Bronchial epithelial cell (primary cell): ENCODE results near the gene MET. TPM values are rescaled to one million over a fixed set of nuclear protein-coding genes. Genes with fewer than 3 reads are reported as not detected.

ENCODE experiments used
- DNase-seq: peaks from one replicate; pipeline ENCODE4 v3.0.0-alpha.2; 2010; ENCODE audit warnings: low read depth
- FAIRE-seq: peaks from 2 replicates; lab custom pipeline; 2011; peaks lifted over from hg19 to GRCh38; lab: Jason Lieb, UNC
- H3K27me3 ChIP-seq: 2 replicates; pipeline ENCODE4 v1.5.1; 2011; ENCODE audit warnings: low read length; ENCODE audit not compliant: control insufficient read depth, insufficient read depth
- H3K36me3 ChIP-seq: 2 replicates; pipeline ENCODE4 v1.5.1; 2011; ENCODE audit warnings: low read length; ENCODE audit not compliant: control insufficient read depth, insufficient read depth
- H3K4me3 ChIP-seq: 2 replicates; pipeline ENCODE4 v1.5.1; 2011; ENCODE audit warnings: mild to moderate bottlenecking, low read depth, low read length, control low read depth
- total RNA-seq: library from RNA; depleted of rRNA; stranded (reverse); fragments of >200 nt; gene quantifications from 2 replicates; pipeline ENCODE4 v1.2.1, GENCODE V29; 2014
- TF ChIP-seq, protein P1 (sequence below): IDR thresholded peaks from 2 replicates; pipeline ENCODE4 v1.5.1; 2011; ENCODE audit warnings: mild to moderate bottlenecking, moderate library complexity, low read length, control low read depth, inconsistent platforms; ENCODE audit not compliant: insufficient read depth, severe bottlenecking

MET gene
- total RNA-seq, 1 donor from 2014 or later: 156 TPM

DNA sequence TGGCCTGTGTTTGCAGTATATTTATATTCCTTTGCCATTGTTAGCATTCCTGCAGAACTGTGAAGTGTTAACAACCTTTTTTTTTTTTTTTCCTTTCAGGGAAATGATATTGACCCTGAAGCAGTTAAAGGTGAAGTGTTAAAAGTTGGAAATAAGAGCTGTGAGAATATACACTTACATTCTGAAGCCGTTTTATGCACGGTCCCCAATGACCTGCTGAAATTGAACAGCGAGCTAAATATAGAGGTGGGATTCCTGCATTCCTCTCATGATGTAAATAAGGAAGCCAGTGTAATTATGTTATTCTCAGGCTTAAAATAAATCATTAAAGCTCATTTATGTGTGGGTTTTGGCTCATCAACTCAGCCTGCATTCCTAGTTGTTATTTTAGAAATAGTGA, 97.5 kb downstream of the MET start:
- FAIRE-seq: no peak
- no peak overlapping the region for H3K4me3 ChIP-seq
- TF ChIP-seq, protein P1, sequence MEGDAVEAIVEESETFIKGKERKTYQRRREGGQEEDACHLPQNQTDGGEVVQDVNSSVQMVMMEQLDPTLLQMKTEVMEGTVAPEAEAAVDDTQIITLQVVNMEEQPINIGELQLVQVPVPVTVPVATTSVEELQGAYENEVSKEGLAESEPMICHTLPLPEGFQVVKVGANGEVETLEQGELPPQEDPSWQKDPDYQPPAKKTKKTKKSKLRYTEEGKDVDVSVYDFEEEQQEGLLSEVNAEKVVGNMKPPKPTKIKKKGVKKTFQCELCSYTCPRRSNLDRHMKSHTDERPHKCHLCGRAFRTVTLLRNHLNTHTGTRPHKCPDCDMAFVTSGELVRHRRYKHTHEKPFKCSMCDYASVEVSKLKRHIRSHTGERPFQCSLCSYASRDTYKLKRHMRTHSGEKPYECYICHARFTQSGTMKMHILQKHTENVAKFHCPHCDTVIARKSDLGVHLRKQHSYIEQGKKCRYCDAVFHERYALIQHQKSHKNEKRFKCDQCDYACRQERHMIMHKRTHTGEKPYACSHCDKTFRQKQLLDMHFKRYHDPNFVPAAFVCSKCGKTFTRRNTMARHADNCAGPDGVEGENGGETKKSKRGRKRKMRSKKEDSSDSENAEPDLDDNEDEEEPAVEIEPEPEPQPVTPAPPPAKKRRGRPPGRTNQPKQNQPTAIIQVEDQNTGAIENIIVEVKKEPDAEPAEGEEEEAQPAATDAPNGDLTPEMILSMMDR: no peak
- H3K27me3 ChIP-seq: no peaks in the 10 kb centered on the region
- no peak for DNase-seq
- peaks cover 10% of the 10 kb centered on the region for H3K36me3 ChIP-seq

DNA sequence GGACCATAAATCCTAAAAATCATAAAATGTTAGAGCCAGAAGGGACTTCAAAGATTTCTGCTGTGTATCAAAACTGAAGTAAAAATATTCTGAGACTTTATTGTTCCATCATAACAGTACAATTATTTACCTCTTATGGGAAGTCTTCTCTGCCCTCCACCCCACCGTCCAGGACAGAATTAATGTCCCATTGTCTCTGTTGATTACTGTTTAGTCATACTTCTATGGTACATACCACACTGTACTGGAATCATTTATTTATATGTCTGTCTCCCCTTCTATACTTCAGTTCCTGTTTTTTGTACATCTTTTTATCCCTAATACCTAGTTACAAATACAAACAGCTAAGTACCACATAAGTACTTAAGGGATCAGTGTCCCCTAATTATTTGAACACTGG, 98.9 kb downstream of the MET start:
- FAIRE-seq: no peak
- TF ChIP-seq, protein P1: no peak

DNA sequence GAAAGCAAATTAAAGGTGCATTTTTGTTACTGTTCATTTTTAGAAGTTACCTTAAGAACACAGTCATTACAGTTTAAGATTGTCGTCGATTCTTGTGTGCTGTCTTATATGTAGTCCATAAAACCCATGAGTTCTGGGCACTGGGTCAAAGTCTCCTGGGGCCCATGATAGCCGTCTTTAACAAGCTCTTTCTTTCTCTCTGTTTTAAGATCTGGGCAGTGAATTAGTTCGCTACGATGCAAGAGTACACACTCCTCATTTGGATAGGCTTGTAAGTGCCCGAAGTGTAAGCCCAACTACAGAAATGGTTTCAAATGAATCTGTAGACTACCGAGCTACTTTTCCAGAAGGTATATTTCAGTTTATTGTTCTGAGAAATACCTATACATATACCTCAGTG, 99.6 kb downstream of the MET start:
- TF ChIP-seq, protein P1: no peak
- Histone ChIP-seq H3K36me3 (peaks cover 9% of the 10 kb centered on the region), H3K4me3 (no peak overlapping the region), H3K27me3 (no peaks in the 10 kb centered on the region)
- FAIRE-seq (no peak), DNase-seq (peak; percentile 13)

More for the DNA sequence above, 98.9 kb downstream of the MET start:
- Histone ChIP-seq H3K4me3 (no peak overlapping the region), H3K27me3 (no peaks in the 10 kb centered on the region), H3K36me3 (peaks cover 9% of the 10 kb centered on the region)
- peak; percentile 18 for DNase-seq

DNA sequence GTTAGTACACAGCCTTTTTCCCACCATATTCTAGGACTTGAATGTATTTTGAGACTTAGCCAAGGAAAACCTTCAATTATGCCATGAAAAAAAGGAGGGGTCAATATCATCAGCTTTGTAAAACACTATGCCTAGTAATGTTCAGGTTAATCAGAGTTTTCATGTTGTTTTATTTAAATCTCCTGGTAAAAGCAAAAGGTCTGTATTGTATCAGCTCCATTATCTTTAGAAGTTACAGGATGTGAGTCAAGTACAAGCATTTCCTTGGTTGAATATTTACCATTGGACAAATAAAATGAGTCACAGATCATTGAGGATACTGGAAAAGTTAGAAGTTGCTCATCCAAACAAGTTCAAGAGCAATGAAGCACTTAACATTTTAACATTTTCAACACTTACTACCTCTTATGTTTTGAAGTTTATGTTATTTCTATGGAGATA, 100.4 kb downstream of the MET start:
- TF ChIP-seq, protein P1: no peak
- FAIRE-seq: no peak
- H3K4me3 ChIP-seq: no peak overlapping the region
- DNase-seq: peak; percentile 96
- no peaks in the 10 kb centered on the region for H3K27me3 ChIP-seq
- H3K36me3 ChIP-seq: peaks cover 7% of the 10 kb centered on the region

DNA sequence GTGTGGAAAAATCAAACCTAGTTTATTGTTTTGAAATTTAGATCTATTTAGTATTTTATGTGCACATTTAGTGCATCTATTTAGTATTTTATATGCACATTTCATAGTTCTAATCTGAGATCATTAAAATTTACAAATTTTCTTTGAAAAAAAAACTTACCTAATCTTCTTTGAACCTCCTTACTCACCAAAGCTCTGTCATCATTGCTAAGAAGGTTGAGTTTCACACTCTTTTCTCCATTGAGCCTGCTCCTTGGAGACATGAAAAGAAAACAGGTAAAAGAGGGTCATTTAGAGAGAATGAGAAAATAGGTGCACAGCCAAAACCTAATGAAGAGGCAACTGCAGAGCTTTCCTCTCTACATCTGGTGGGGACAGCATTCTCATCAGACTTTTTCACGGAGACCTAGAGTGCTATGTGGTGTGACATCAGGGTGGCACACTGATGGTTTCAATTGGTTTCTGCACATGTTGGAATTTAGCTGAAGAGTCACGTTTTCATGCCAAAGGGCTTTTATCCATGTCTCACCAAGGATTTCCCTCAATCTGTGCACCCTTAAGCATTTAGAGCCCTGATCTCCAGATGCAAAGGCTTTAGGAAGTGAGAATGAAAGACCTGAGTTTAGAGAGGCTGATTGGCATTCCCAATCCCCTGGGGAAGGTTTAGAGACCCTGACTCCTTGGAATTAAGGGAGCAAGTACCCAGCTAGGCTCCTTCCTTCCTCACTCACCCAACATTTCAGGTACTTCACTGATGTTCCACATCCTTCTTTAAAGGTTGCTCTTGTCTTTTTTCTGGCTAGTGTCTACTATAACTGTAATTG, 101.1 kb downstream of the MET start:
- TF ChIP-seq, protein P1: no peak
- DNase-seq: peak; percentile 25
- peak; percentile 81 for FAIRE-seq
- Histone ChIP-seq H3K4me3 (no peak overlapping the region), H3K27me3 (no peaks in the 10 kb centered on the region), H3K36me3 (peaks cover 7% of the 10 kb centered on the region)

DNA sequence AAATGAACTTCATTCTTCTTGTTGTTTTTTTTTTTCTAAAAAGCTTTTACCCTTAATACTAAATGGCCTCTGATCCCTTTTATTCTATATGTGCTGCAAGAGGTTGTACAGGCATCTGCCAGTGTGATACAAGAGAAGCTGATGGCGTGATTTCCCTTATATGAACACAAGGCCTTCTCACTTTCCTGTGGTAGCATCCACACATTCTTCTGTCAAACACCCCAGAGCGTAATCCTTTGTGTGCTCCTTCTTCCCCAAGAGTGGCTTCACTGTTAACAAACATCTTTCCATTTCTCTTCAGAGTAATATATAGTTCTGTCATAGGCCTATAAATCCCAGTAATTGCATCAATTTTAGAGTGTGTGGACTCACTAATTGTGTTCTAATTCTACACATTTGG, 104.0 kb downstream of the MET start:
- FAIRE-seq (no peak), DNase-seq (no peak)
- Histone ChIP-seq H3K36me3 (peaks cover 9% of the 10 kb centered on the region), H3K4me3 (no peak overlapping the region), H3K27me3 (no peaks in the 10 kb centered on the region)
- TF ChIP-seq, protein P1: no peak
